Measurements from ENCODE around the gene GAB1.

GAB1 gene

GRCh38 chr4:143421609-143422008, 84.9 kb downstream of the GAB1 start:
- DNase-seq, result no peak

- peak in 2 of 4 experiments; percentile 18 to 27 for DNase-seq
Measured at GRCh38 chr4:143424276-143424675, 87.6 kb downstream of the GAB1 start.

GRCh38 chr4:143431526-143432257, 95.0 kb downstream of the GAB1 start:
- no peak for DNase-seq

GRCh38 chr4:143432258-143432591, 95.5 kb downstream of the GAB1 start:
- no peak for DNase-seq

- no peak for DNase-seq
Measured at GRCh38 chr4:143433231-143433630, 96.6 kb downstream of the GAB1 start.

GRCh38 chr4:143435955-143436354, 99.3 kb downstream of the GAB1 start:
- DNase-seq, result no peak

GRCh38 chr4:143437476-143437875, 100.8 kb downstream of the GAB1 start:
- DNase-seq, result no peak

GRCh38 chr4:143437937-143438336, 101.3 kb downstream of the GAB1 start:
- no peak for DNase-seq

- DNase-seq, result no peak
Measured at GRCh38 chr4:143438710-143439109, 102.0 kb downstream of the GAB1 start.

- no peak for DNase-seq
Measured at GRCh38 chr4:143441109-143441508, 104.4 kb downstream of the GAB1 start.

- no peak for DNase-seq
Measured at GRCh38 chr4:143441678-143442077, 105.0 kb downstream of the GAB1 start.

GRCh38 chr4:143443728-143444127, 107.1 kb downstream of the GAB1 start:
- no peak for DNase-seq

GRCh38 chr4:143451186-143451585, 114.5 kb downstream of the GAB1 start:
- no peak for DNase-seq

- no peak for DNase-seq
Measured at GRCh38 chr4:143455211-143455610, 118.5 kb downstream of the GAB1 start.

- no peak for DNase-seq
Measured at GRCh38 chr4:143458966-143459365, 122.3 kb downstream of the GAB1 start.

GRCh38 chr4:143473334-143474126, 136.9 kb downstream of the GAB1 start:
- DNase-seq, result peak in 3 of 4 experiments; percentile 1 to 7 (median 6)

GRCh38 chr4:143477487-143477886, 140.8 kb downstream of the GAB1 start:
- DNase-seq, result no peak

- DNase-seq, result no peak
Measured at GRCh38 chr4:143481361-143481760, 144.7 kb downstream of the GAB1 start.

- peak; percentile 43 to 59 (median 47) for DNase-seq
Measured at GRCh38 chr4:143482840-143483239, 146.2 kb downstream of the GAB1 start.

GRCh38 chr4:143486314-143486713, 149.6 kb downstream of the GAB1 start:
- DNase-seq, result no peak

GRCh38 chr4:143488687-143489086, 152.0 kb downstream of the GAB1 start:
- peak; percentile 4 to 34 (median 14) for DNase-seq

GRCh38 chr4:143489106-143489505, 152.4 kb downstream of the GAB1 start:
- DNase-seq, result peak; percentile 10 to 51 (median 42)

- no peak for DNase-seq
Measured at GRCh38 chr4:143498021-143498420, 161.3 kb downstream of the GAB1 start.

- DNase-seq, result peak; percentile 17 to 55 (median 36)
Measured at GRCh38 chr4:143502231-143502630, 165.6 kb downstream of the GAB1 start.

All from suppressor macrophage (primary cell).